WTC11 (cell line): ENCODE measurements around the gene MARK3. TPM values are rescaled to one million over a fixed set of nuclear protein-coding genes. Genes with fewer than 3 reads are reported as not detected.

Source experiments
- AR ChIP-seq: fragments of 250-450 bp; sonication (Bioruptor Pico); IDR thresholded peaks from 2 replicates; pipeline ENCODE4 v1.9.0; 2021; ENCODE audit warnings: mild to moderate bottlenecking
- ATF1 ChIP-seq: sonication (generic); formaldehyde crosslinking; IDR thresholded peaks from 2 replicates; pipeline ENCODE4 v1.8.1; 2023; ENCODE audit warnings: mild to moderate bottlenecking, moderate library complexity, missing genetic modification reagents
- ATF6 ChIP-seq: sonication (generic); formaldehyde crosslinking; IDR thresholded peaks from 2 replicates; pipeline ENCODE4 v1.8.1; 2023; ENCODE audit warnings: mild to moderate bottlenecking, missing genetic modification reagents
- E2F4 ChIP-seq: sonication (generic); formaldehyde crosslinking; IDR thresholded peaks from 2 replicates; pipeline ENCODE4 v1.8.1; 2022; ENCODE audit warnings: low read depth, mild to moderate bottlenecking, moderate library complexity, missing genetic modification reagents, borderline replicate concordance
- FOXK1 ChIP-seq: sonication (generic); formaldehyde crosslinking; IDR thresholded peaks from 2 replicates; pipeline ENCODE4 v1.8.0; 2022; ENCODE audit warnings: mild to moderate bottlenecking, moderate library complexity, missing genetic modification reagents
- GABPB1 ChIP-seq: sonication (generic); formaldehyde crosslinking; IDR thresholded peaks from 2 replicates; pipeline ENCODE4 v1.8.1; 2023; ENCODE audit warnings: mild to moderate bottlenecking, missing genetic modification reagents
- GRHL2 ChIP-seq: fragments of 250-450 bp; sonication (Bioruptor Pico); IDR thresholded peaks from 2 replicates; pipeline ENCODE4 v1.8.0; 2022; ENCODE audit warnings: mild to moderate bottlenecking, moderate library complexity; ENCODE audit not compliant: insufficient replicate concordance, severe bottlenecking
- IRF2 ChIP-seq: sonication (generic); formaldehyde crosslinking; IDR thresholded peaks from 2 replicates; pipeline ENCODE4 v1.8.0; 2022; ENCODE audit warnings: low read depth, missing genetic modification reagents, borderline replicate concordance
- MAX ChIP-seq: sonication (generic); formaldehyde crosslinking; IDR thresholded peaks from 2 replicates; pipeline ENCODE4 v1.8.0; 2022; ENCODE audit warnings: mild to moderate bottlenecking, missing genetic modification reagents
- NFATC4 ChIP-seq: fragments of 250-450 bp; sonication (Bioruptor Pico); IDR thresholded peaks from 2 replicates; pipeline ENCODE4 v1.9.0; 2021; ENCODE audit warnings: mild to moderate bottlenecking
- NFE2L1 ChIP-seq: sonication (generic); formaldehyde crosslinking; IDR thresholded peaks from 2 replicates; pipeline ENCODE4 v1.8.1; 2023; ENCODE audit warnings: missing genetic modification reagents
- NFYB ChIP-seq: sonication (generic); formaldehyde crosslinking; conservative IDR thresholded peaks from 2 replicates; pipeline ENCODE4 v1.8.0; 2022; ENCODE audit warnings: low read depth, missing genetic modification reagents
- OVOL2 ChIP-seq: fragments of 250-450 bp; sonication (Bioruptor Pico); IDR thresholded peaks from 2 replicates; pipeline ENCODE4 v1.9.0; 2021; ENCODE audit warnings: mild to moderate bottlenecking, borderline replicate concordance
- PRDM15 ChIP-seq: sonication (generic); formaldehyde crosslinking; IDR thresholded peaks from 2 replicates; pipeline ENCODE4 v1.8.0; 2022; ENCODE audit warnings: missing genetic modification reagents
- PREB ChIP-seq: sonication (generic); formaldehyde crosslinking; IDR thresholded peaks from 2 replicates; pipeline ENCODE4 v1.8.1; 2022; ENCODE audit warnings: mild to moderate bottlenecking, missing genetic modification reagents, moderate library complexity, borderline replicate concordance
- TCF7 ChIP-seq: sonication (generic); formaldehyde crosslinking; IDR thresholded peaks from 2 replicates; pipeline ENCODE4 v1.8.0; 2022; ENCODE audit warnings: mild to moderate bottlenecking, low read depth, missing genetic modification reagents, moderate library complexity
- TP53 ChIP-seq: sonication (generic); formaldehyde crosslinking; IDR thresholded peaks from 2 replicates; pipeline ENCODE4 v1.8.1; 2023; ENCODE audit warnings: mild to moderate bottlenecking, missing genetic modification reagents
- USF1 ChIP-seq: sonication (generic); formaldehyde crosslinking; IDR thresholded peaks from 2 replicates; pipeline ENCODE4 v1.8.0; 2022; ENCODE audit warnings: mild to moderate bottlenecking, missing genetic modification reagents
- ZBTB43 ChIP-seq: sonication (generic); formaldehyde crosslinking; IDR thresholded peaks from 2 replicates; pipeline ENCODE4 v1.8.1; 2023; ENCODE audit warnings: mild to moderate bottlenecking, missing genetic modification reagents
- ZNF232 ChIP-seq: sonication (generic); formaldehyde crosslinking; IDR thresholded peaks from 2 replicates; pipeline ENCODE4 v1.8.0; 2022; ENCODE audit warnings: mild to moderate bottlenecking, missing genetic modification reagents
- ZNF512 ChIP-seq: sonication (generic); formaldehyde crosslinking; IDR thresholded peaks from 2 replicates; pipeline ENCODE4 v1.8.1; 2022; ENCODE audit warnings: missing genetic modification reagents, borderline replicate concordance
- total RNA-seq: library from RNA; stranded (reverse); gene quantifications from 3 replicates; pipeline ENCODE4 v1.2.3, GENCODE V29; 2021

Gene MARK3
- total RNA-seq, 1 experiment from 2014 or later, result 93.7 TPM

- TF ChIP-seq ATF6 (CRISPR knock-in tag) (no peak), AR (CRISPR knock-in tag) (no peak), TCF7 (CRISPR knock-in tag) (no peak), TP53 (CRISPR knock-in tag) (no peak), NFYB (CRISPR knock-in tag) (peak; percentile 91), FOXK1 (CRISPR knock-in tag) (peak; percentile 76; the same call in 1 of the 2 replicates), ZBTB43 (CRISPR knock-in tag) (peak; percentile 71), GABPB1 (CRISPR knock-in tag) (peak; percentile 85), IRF2 (no peak), OVOL2 (CRISPR knock-in tag) (no peak), ATF1 (CRISPR knock-in tag) (no peak), PRDM15 (CRISPR knock-in tag) (no peak), ZNF232 (peak; percentile 74; the same call in 1 of the 2 replicates), USF1 (CRISPR knock-in tag) (0 out of 2 replicates have a peak, but pooled peaks have one; percentile 7), NFATC4 (no peak), PREB (CRISPR knock-in tag) (no peak), NFE2L1 (CRISPR knock-in tag) (no peak), ZNF512 (CRISPR knock-in tag) (no peak), MAX (CRISPR knock-in tag) (peak; percentile 64; the same call in 1 of the 2 replicates), GRHL2 (CRISPR knock-in tag) (no peak), E2F4 (CRISPR knock-in tag) (no peak)
These were observed at the start of gene MARK3 (continued) for GRCh38 chr14:103385152-103385928.
